Stimulated activated memory B cell treated with anti-CD40 and anti-IgM and Interleukin-4, amounts not matched to agents 10 μg/mL and 1 μg/mL and 100 μg/mL, for 72 hours (primary cell): Measurements from ENCODE around the gene ARFGAP1.
A peak's percentile ranks its signal among the peaks of the same experiment; 100 is the strongest.

Experiments used
- ATAC-seq: fragments of 150-1000 bp; cut with Tn5 transposase; 2 replicates; pipeline ENCODE4 v1.10.0; 2021
- H3K27ac Mint-ChIP-seq: one replicate; pipeline ENCODE4 v1.8.0; 2022; ENCODE audit warnings: mild to moderate bottlenecking, mixed read lengths
- H3K27me3 Mint-ChIP-seq: one replicate; pipeline ENCODE4 v1.8.0; 2022; ENCODE audit warnings: mixed read lengths
- H3K36me3 Mint-ChIP-seq: one replicate; pipeline ENCODE4 v1.8.0; 2022; ENCODE audit warnings: mixed read lengths
- H3K4me1 Mint-ChIP-seq: one replicate; pipeline ENCODE4 v1.8.0; 2022; ENCODE audit warnings: mixed read lengths
- H3K4me3 Mint-ChIP-seq: one replicate; pipeline ENCODE4 v1.8.0; 2022; ENCODE audit warnings: mild to moderate bottlenecking, moderate library complexity, mixed read lengths
- H3K9me3 Mint-ChIP-seq: one replicate; pipeline ENCODE4 v1.8.0; 2022; ENCODE audit warnings: mixed read lengths

The ARFGAP1 gene

DNA sequence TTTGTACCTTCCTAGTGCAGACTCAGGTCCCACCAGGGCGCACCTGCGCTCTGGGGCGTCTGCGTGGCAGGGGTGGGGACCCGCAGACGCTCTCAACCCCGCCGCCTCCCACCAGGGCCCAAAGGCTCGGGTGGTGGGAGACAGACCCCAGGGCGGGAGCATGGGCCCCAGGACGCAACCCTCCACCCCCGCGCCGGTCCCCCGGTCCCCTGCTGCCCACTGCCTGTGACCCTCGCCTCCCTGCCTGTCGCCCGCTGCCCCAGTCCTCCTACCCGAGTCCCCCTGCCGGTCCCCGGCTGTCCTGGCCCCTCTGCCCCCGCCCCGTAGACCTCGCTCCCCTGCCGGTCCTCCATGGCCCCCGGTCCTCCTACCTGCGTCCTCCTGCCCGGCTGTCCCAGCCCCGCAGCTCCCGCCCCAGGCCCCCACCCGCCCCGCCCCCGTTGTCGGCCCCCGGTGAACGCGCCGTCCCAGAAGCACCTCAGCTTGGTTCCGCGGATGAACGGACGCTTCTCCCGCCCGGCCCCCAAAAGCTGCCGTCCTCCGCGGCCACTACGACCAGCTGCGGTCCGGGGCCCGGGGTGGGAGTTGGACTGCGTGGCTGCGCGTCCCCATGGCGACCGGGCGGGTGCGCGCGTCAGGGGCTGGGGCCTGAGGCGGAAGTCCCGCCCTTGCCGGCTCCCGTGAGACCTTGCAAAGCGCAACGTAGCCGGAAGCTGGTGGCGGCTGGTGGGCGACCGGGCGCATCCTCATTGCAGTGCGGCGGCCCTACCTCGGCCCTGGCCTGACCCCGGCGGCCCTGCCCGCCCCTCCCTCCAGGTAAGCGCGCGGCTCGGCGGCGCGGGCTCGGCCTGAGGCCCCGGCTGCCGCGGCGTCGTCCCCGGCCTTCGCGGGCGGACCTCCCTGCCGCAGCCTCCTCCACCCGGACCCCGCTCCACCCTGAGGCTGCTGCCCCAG lies at the start of gene ARFGAP1:
TSS of gene ARFGAP1 (plus strand) at position 709 of the 954 bp plus-strand sequence. CDS start 2,768 bp downstream, outside the sequence.
- Mint-ChIP-seq H3K27me3 (peaks cover 7% of the 10 kb centered on the region), H3K27ac (peak within 1 kb of the TSS; percentile 91), H3K4me3 (peak within 1 kb of the TSS; percentile 91), H3K36me3 (peaks cover 7% of the 10 kb centered on the region), H3K4me1 (peaks cover 38% of the 10 kb centered on the region), H3K9me3 (no peaks in the 10 kb centered on the region)
- peak; percentile 94 for ATAC-seq

DNA sequence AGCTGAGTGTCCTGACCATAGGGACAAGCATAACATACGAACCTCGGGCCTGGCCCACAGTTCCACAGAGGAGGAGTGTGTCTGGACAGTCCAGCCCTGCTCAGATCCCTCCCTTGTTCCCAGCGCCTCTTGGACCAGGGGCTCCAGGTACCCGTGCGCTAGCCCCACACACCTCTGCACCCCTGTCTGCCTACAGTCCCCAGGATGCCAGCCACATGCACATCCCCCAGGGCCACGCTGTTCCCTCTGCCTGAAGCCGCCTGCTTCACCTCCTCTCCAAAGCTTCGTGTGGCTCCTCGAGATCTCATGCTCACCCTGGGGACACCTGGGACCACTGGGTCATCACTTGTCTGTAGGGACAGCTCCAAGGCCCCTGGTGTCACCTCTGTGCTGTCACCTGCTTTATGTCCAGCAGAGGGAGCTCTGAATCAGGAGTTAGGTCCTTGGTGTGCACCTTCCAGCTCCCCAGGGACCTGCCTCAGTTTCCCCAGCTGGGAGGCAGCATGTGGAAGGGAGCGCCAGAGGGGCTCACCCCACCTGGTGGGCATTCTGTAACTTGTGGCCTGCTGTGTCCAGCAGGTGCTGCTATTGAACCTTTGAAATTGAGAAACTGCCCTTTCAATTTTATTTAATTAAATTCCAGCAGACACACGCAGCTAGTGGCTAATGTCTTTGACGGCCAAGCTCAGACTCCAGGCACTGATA lies 49.3 kb upstream of the ARFGAP1 start:
- ATAC-seq: no peak
- H3K36me3 Mint-ChIP-seq: no peaks in the 10 kb centered on the region
- H3K4me3 Mint-ChIP-seq: no peak overlapping the region
- no peaks in the 10 kb centered on the region for H3K4me1 Mint-ChIP-seq
- no peak overlapping the region for H3K27ac Mint-ChIP-seq
- peaks cover 18% of the 10 kb centered on the region for H3K27me3 Mint-ChIP-seq
- no peaks in the 10 kb centered on the region for H3K9me3 Mint-ChIP-seq

DNA sequence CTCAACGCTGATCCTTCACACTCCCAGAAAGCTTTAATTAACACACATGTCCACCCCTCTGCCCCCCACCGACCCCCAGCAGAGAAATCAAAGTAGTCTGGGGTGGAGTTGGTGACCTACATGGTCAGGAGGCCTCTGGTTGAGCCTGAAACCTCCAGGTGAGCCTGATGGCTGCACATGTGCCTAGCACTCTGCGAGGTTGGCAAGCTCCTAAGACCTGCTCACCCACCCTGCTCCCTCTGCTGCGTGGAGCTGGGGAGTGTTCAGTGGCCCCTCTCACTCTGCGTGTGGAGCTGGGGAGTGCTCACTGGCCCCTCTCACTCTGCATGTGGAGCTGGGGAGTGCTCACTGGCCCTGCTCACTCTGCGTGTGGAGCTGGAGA lies 48.8 kb upstream of the ARFGAP1 start:
- H3K27ac Mint-ChIP-seq: no peak overlapping the region
- H3K36me3 Mint-ChIP-seq: no peaks in the 10 kb centered on the region
- peaks cover 24% of the 10 kb centered on the region for H3K27me3 Mint-ChIP-seq

GRCh38 chr20:63224412-63225081 lies 48.1 kb upstream of the ARFGAP1 start:
- no peaks in the 10 kb centered on the region for H3K4me1 Mint-ChIP-seq
- no peaks in the 10 kb centered on the region for H3K36me3 Mint-ChIP-seq
- H3K27ac Mint-ChIP-seq: no peak overlapping the region
- no peak overlapping the region for H3K4me3 Mint-ChIP-seq
- H3K27me3 Mint-ChIP-seq: peaks cover 31% of the 10 kb centered on the region
- ATAC-seq: no peak
- no peaks in the 10 kb centered on the region for H3K9me3 Mint-ChIP-seq

More for the DNA sequence above, 48.8 kb upstream of the ARFGAP1 start:
- no peak overlapping the region for H3K4me3 Mint-ChIP-seq
- ATAC-seq: no peak
- H3K4me1 Mint-ChIP-seq: no peaks in the 10 kb centered on the region
- H3K9me3 Mint-ChIP-seq: no peaks in the 10 kb centered on the region

GRCh38 chr20:63225082-63225454 lies 47.5 kb upstream of the ARFGAP1 start:
- Mint-ChIP-seq H3K27me3 (peaks cover 31% of the 10 kb centered on the region), H3K9me3 (no peaks in the 10 kb centered on the region), H3K36me3 (no peaks in the 10 kb centered on the region), H3K4me1 (peaks cover under 1% of the 10 kb centered on the region), H3K27ac (no peak overlapping the region), H3K4me3 (no peak overlapping the region)
- no peak for ATAC-seq

DNA sequence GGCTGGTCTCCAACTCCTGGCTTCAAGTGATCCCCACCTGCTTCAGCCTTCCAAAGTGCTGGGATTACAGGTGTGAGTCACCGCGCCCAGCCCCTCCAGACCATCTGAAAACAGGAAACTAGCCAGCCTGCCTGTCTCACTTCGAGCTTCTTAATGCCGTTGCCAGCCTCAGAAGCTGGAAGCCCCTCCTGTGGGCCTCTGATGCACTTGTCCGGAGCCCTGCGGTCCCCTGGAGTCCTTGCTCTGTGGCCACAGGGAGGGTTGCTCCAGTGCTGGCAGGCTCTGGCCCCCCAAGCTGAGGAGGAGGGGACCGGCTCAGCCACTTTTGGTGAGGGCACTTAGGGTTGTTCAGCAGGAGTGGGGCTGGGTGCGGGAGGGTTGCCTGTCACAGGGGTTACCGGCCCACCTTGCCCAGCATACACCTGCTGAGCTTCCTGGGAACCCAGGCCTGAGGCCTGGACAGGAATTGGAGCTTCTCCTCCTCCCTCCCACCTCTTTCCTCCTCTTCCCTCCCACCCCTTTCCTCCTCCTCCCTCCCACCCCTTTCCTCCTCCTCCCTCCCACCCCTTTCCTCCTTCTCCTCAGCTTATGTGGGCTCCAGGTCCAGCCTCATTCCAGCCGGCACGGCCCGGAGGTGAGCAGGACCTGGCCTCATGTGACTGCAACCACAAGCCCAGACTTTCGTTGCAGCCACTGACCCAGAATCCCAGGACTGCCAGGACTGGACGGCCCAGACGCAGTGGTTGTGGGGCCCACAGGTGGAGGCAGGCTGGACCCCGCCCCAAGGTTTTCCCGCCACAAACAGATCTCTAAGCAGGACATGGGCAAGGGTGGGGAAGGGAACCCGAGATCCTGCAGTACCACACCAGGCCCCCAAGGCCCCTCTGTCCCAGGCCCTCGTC lies 46.3 kb upstream of the ARFGAP1 start:
- ATAC-seq: no peak
- Mint-ChIP-seq H3K4me1 (peaks cover 11% of the 10 kb centered on the region), H3K27ac (no peak overlapping the region), H3K9me3 (no peaks in the 10 kb centered on the region), H3K36me3 (no peaks in the 10 kb centered on the region), H3K4me3 (no peak overlapping the region), H3K27me3 (peaks cover 33% of the 10 kb centered on the region)

- Mint-ChIP-seq H3K9me3 (no peaks in the 10 kb centered on the region), H3K4me3 (no peak overlapping the region), H3K4me1 (peaks cover 11% of the 10 kb centered on the region), H3K36me3 (no peaks in the 10 kb centered on the region), H3K27me3 (peaks cover 43% of the 10 kb centered on the region), H3K27ac (no peak overlapping the region)
- ATAC-seq: no peak
These were observed 45.4 kb upstream of the ARFGAP1 start for GRCh38 chr20:63227260-63227659.

- Mint-ChIP-seq H3K27ac (no peak overlapping the region), H3K9me3 (no peaks in the 10 kb centered on the region), H3K4me1 (peaks cover 11% of the 10 kb centered on the region), H3K27me3 (peaks cover 58% of the 10 kb centered on the region), H3K4me3 (no peak overlapping the region), H3K36me3 (no peaks in the 10 kb centered on the region)
- no peak for ATAC-seq
These were observed 43.8 kb upstream of the ARFGAP1 start for GRCh38 chr20:63228806-63229205.

DNA sequence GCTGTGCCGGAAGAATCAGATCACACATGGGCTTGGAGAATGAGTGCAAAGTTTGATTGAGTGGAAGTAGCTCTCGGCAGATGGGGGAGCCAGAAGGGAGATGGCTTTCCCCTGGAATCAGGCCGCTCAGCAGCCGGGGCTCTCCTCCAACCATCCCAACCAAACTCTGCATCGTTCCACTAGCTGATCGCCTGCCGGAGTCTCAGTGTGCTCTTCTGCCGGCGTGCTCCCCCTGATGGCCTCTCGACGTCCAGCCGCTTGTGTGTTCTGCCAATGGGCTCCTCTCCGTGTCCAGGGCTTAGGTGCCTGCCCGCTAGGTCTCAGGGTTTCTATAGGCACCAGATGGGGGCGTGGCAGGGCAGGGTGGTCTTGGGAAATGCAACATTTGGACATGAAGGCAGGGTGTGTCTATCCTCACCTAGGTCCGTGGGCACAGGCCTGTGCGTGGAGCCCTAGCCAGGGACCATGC lies 41.8 kb upstream of the ARFGAP1 start:
- Mint-ChIP-seq H3K4me3 (no peak overlapping the region), H3K9me3 (no peaks in the 10 kb centered on the region), H3K27me3 (peaks cover 72% of the 10 kb centered on the region), H3K36me3 (no peaks in the 10 kb centered on the region), H3K4me1 (peaks cover 22% of the 10 kb centered on the region), H3K27ac (no peak overlapping the region)
- ATAC-seq: no peak

DNA sequence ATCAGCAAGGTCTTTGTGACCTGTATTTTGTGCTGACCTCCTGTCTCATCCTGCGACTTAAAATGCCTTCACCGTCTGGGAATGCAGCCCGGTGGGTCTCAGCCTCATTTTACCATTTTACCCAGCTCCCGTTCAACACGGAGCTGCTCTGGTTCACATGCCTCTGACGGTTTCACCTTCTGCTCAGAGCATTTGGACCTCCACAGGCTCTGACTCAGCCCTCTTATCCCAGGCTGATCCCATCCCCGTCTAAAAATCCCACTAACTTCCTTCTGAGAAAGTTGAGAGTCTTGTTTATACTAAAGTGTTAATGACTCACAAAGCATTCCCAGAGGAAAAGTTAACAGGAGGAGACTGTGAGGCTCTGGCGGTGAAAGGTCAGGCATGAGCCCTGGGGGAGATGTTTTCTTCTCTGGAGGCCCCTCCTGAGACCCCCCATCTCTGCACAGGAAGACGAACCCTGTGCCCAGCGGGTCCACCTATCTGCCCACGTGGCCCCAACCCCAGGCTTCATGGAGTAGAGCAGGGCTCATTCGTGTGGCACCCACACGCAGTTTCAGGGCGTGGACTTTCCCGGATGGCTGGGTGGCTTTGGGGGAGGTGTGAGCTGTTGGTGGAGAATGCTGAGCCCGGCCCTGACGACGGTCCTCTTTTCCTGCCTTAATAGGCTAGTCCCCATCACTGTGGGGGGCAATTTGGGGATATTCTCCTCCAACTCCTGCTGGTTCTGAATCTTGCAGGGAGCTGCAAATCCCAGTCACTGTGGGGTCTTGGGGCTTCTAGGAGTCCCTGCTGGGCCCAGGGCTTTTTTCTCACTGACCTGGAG lies 40.2 kb upstream of the ARFGAP1 start:
- peaks cover 77% of the 10 kb centered on the region for H3K27me3 Mint-ChIP-seq
- H3K27ac Mint-ChIP-seq: no peak overlapping the region
- no peaks in the 10 kb centered on the region for H3K9me3 Mint-ChIP-seq
- no peak overlapping the region for H3K4me3 Mint-ChIP-seq
- H3K36me3 Mint-ChIP-seq: no peaks in the 10 kb centered on the region
- ATAC-seq: no peak
- H3K4me1 Mint-ChIP-seq: peaks cover 25% of the 10 kb centered on the region

DNA sequence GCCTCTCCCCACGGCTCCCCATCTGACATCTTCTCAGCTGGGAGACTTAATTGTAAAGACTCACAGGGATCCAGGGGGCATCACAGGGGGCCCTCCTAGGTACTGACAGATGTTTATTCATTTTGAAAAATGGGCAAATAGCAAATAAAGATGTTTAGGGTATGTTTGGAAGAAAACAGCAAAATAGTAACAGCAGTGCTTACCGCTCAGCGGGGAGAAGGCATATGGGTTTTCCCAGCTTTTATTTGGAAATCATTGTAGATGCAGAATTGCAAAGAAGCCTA lies 39.6 kb upstream of the ARFGAP1 start:
- ATAC-seq: no peak
- no peaks in the 10 kb centered on the region for H3K36me3 Mint-ChIP-seq
- no peak overlapping the region for H3K27ac Mint-ChIP-seq
- H3K9me3 Mint-ChIP-seq: no peaks in the 10 kb centered on the region
- H3K4me3 Mint-ChIP-seq: no peak overlapping the region
- H3K27me3 Mint-ChIP-seq: peaks cover 77% of the 10 kb centered on the region
- H3K4me1 Mint-ChIP-seq: peaks cover 25% of the 10 kb centered on the region

- H3K27me3 Mint-ChIP-seq: peaks cover 68% of the 10 kb centered on the region
- H3K27ac Mint-ChIP-seq: no peak overlapping the region
- peaks cover 25% of the 10 kb centered on the region for H3K4me1 Mint-ChIP-seq
- no peaks in the 10 kb centered on the region for H3K9me3 Mint-ChIP-seq
- ATAC-seq: no peak
- no peak overlapping the region for H3K4me3 Mint-ChIP-seq
- no peaks in the 10 kb centered on the region for H3K36me3 Mint-ChIP-seq
These were observed 38.7 kb upstream of the ARFGAP1 start for GRCh38 chr20:63233924-63234323.

GRCh38 chr20:63234693-63235398 lies 37.8 kb upstream of the ARFGAP1 start:
- no peak overlapping the region for H3K27ac Mint-ChIP-seq
- H3K27me3 Mint-ChIP-seq: peaks cover 65% of the 10 kb centered on the region
- no peak overlapping the region for H3K4me3 Mint-ChIP-seq
- H3K9me3 Mint-ChIP-seq: no peaks in the 10 kb centered on the region
- no peaks in the 10 kb centered on the region for H3K36me3 Mint-ChIP-seq
- no peak for ATAC-seq
- peaks cover 25% of the 10 kb centered on the region for H3K4me1 Mint-ChIP-seq
